Inferior parietal cortex (tissue), 1 donor: Measurements from ENCODE around the gene MGAT4B.

Source experiments
- DNase-seq: peaks from one replicate; pipeline ENCODE4 v3.0.0-alpha.2; 2016; ENCODE audit errors: extremely low spot score

Gene MGAT4B

DNA sequence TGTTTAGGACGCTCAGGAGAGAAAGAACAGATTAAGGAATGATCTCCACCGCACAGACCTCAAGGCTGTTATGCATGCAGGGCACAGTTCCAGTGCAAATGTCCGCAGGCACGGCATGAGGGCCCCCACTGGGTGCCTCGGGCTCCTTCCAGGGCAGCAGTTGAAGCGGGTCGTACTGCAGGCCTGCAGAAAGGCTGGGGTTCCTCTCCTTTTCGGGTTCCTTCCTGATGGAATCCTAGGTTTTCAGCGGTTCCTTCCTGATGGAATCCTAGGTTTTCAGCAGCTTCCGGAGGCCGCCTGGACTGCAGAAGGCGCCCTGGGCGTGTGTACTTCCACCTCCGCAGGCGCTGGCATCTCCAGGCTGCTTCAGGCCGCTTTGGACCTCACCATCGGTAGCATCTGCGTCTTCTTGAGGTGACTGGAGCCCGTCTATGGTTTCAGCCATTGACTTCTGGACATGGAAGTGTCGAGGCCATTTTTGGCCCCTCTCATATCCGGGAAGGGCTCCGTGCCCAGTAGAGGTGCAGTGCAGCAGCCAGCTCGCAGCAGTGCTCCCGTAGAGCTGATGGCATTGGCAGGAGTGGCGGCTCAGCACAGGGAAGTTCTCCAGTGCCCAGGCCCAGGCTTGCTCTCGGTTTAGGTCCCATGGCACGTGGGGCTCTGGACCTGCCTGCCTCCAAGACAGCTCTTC lies 5.6 kb upstream of the MGAT4B start:
- no peak for DNase-seq

- no peak for DNase-seq
Observed at GRCh38 chr5:179805529-179806249, 977 bp downstream of the MGAT4B start.

DNA sequence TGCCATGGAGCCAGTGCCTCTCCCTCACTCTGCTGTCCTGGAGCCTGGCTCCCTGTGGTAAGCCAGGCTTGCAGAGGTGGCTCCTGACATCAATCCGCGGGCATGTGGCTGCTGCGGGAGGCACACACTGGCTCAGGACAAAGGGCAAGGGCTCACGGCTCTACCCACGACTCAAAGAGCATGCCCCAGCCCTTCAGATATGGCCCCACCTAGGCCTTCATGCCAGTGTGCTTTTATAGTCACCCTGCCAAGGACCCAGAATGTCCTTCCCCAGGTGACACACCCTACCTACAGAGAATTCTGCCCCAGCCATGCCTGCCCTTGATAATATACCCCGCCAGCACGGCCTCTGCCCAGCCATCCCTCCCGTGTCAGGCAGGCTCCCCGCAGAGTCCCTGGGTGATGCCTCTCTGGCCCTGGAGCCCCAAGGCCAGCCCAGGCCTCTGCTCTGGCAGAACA lies 1.6 kb downstream of the MGAT4B start:
- DNase-seq = no peak

GRCh38 chr5:179804555-179804947 lies 2.1 kb downstream of the MGAT4B start:
- no peak for DNase-seq

DNA sequence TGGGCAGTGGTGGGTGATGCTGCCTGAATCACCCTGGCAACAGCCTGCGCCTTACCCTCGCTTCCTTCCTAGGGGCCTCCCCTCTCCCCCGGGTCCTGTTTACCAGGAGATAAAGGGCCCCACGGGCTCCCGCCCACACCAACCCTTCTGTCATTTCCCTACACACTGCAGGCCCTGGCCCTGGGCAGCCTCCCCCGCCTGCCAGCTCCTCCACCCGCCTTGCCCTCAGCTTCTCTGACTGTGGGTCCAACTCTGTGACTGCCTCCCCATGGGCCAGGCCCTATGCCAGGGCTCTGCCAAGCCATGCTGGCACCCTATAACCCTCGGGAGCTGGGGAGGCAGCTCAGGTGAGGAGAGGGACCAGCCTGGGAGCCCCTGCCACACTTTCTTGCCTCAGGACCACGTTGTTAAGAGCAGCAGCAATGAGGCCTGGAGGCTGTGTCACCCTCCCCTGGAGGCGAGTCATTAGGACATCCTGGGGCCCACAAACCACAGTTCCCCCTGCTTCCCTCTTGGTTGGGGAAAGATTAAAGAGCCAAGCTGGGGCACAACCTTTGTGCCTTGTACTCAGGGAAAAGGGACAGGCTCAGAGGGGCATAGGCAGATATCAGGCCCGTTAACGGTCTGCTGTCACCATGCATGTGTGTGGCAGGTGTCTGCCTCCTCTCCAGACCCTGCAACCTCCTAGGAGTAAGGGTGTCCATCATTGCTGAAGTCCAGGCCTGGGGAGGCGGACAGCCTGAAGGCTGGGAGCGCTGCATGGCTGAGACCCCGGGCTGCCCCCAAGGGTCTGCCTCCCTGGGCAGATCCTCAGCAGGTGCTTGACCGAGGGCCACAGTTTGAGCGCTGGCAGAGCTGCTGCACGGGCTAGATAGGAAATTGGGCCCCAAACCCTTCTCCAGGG lies 2.8 kb downstream of the MGAT4B start:
- no peak for DNase-seq

DNA sequence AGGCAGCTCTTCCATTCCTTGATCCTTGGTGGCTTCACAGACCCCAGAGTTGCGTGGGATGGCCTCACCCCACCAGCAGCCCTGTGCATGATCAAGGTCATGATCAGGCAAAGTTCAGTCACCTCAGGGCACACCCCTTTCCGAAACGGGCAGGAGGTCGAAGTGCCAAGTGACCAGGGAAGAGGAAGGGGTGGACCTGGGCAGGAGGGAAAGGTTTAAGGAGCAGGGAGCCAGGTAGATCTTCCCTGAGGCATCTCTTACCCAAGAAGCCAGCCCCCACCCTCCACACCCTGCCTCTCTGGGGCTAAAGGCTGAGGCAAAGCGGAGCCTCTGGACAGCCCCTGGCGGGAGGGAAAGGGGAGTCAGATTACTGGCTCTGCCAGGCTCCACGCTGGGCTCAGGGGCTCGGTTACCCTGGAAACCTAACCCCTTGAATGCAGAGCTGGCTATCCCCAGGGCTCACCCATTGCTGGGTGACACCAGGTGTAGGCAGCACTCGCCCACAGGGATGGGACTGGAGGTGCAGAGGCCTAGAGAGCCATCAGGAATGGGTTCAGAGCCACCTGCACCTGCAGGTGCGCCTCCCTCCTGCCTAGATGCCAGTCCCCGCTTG lies 3.6 kb downstream of the MGAT4B start:
- no peak for DNase-seq

GRCh38 chr5:179802207-179802883 lies 4.3 kb downstream of the MGAT4B start:
- DNase-seq = no peak

DNA sequence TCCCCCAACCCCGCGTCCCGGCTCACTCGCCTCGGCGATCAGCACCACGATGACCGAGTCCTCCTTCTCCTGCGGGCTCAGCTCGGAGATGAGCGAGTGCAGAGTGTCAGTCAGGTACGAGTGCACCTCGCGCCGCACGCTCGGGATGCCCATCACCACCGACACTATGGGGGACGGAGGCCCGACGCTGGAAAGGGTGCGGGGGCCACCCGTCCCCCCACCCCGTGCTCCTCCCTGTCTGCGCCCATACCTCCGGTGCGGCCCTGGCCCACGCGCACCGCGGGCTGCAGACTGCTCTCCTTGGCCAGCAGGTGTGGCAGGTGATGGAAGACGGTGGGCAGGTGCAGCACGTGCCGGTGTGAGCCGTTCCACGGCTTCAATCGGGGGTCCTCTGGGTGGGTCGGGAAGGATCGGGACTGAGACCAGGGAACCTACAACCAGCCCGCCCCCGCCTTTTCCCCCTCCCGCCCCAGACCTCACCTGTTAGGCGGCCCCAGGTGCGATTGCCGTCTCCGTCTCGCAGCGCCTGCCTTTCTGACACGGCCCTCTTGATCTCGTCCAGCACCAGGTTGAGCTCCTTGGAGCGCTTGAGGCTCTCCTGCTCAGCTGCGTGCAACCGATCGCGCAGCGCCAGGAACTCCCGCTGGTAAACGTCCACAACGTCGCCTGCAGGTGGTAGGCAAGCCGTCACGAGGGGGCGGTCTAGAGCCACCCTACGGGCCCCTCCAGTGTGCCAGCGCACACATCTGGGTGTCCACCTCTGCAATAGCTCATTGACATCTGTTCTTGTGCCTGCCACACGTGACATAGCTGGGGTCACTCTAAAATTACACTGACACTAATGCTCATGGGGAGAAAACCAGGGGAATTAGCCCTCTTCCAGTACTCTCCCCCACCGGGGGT lies 5.1 kb downstream of the MGAT4B start:
- DNase-seq = no peak

- no peak for DNase-seq
Observed at GRCh38 chr5:179800696-179801201, 5.9 kb downstream of the MGAT4B start.

DNA sequence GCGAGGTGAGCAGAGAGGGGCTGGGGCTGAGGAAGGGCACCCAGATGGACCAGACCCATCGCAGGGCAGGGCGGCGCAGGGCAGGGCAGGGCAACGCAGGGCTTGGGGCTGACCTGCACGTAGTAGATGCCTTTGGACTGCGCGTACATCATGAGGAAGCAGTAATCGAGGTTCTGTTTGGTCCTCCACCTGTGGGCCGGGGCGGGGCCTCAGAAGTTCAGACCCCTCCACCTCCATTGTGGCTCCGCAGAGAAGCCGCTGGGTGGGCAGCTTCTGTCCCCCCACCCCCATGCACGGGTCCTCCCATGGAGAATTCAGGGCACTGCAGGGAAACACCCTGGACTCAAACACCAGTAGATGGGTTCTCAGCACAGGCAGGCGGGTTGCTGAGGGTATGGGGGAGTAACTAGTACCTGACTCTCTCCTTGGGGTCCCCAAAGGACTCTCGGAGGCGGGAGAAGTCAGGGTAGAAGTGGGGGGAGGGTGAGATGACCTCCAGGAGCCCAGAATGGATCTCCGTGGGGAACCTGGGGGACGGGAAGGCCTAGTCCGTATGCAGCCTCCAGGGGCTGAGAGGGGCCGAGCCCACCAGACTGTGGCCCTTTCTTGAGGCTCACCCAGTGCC lies 6.5 kb downstream of the MGAT4B start:
- DNase-seq = no peak

DNA sequence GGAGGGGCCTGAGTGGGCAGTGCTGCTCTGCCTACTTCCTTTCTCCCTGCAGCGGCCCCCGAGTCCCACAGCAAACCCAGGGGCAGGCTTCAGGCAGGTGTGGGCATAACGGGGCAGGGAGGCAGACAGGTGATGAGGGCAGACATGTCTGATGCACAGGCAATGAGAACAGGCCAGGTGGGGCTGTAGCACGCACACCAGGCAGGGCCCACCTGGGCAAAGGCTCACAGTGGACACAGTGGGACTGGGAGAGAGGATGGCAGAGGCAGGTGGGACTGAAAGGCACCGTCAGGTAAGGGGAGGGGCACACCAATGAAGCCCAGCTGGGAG lies 7.1 kb downstream of the MGAT4B start:
- DNase-seq = no peak

GRCh38 chr5:179798771-179799643 lies 7.7 kb downstream of the MGAT4B start:
- DNase-seq = no peak

DNA sequence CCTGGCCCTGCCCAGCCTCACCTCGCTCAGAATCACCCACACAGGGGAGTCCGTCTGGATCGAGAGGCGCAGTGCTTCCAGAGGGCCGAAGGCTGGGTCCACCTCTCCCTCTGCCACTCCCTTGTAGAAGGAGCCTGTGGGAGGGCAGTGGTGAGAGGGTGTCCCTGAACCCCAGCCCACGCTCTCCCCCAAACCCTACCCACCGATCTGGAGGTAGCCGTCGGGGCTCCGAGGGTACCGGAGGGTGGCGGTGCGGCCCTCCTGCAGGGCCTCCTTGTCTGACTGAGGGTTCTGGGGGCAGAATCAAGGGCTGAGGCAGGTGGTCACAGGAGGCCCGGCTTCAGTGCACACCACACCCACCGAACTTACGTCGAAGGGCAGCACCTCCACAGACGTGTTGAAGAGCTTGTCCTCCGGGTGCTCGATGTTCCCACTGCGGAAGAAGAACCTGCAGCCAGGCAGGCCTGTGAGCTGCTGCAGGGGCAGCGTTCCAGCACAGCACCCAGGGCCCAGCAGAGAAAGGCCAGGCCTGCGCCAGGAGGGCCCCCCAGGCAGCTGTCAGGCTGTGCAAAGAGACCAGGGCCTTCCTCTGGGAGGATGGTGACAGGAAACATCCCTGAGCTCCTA lies 8.4 kb downstream of the MGAT4B start:
- DNase-seq = no peak

GRCh38 chr5:179797741-179798140 lies 8.9 kb downstream of the MGAT4B start:
- DNase-seq = no peak

DNA sequence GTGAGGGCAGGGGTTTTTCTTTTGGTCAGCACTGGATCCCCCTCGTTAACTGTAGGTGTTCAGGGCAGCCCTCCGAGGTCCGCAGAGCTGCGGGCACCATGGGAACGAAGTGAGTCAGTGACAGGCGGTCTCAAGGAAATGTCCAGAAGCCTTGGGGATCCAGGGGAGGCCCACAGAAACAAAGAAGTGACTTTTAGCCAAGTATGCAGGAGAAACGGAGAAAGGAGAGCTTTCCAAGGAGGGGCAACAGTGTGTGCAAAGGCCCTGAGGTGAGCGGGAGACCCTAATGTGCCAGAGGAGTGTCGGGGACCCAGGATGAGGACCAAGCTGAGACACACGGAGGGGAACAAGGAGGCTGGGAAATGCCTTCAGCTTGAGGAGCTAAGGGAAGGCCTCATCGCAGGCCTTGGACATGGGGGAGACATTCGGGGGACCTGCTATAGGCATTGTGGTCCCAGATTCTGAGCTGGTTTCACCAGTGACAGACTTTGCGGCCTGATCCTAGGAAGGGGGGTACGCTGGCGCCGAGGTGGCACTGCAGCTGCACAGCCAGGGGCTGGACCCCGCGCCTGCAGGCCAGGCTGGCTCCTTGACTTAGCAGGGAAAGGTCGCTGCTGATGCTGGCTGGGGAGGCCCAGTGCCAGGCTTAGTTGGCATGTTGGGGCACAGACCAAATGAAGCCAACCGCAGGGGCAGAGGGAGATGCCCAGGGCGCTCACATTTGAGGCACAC lies 9.6 kb downstream of the MGAT4B start:
- no peak for DNase-seq

- peak; percentile 69 for DNase-seq
Observed at GRCh38 chr5:179795863-179796833, 10.5 kb downstream of the MGAT4B start.
